Measurements from ENCODE around the gene CDCA7L.

The CDCA7L gene, protein sequence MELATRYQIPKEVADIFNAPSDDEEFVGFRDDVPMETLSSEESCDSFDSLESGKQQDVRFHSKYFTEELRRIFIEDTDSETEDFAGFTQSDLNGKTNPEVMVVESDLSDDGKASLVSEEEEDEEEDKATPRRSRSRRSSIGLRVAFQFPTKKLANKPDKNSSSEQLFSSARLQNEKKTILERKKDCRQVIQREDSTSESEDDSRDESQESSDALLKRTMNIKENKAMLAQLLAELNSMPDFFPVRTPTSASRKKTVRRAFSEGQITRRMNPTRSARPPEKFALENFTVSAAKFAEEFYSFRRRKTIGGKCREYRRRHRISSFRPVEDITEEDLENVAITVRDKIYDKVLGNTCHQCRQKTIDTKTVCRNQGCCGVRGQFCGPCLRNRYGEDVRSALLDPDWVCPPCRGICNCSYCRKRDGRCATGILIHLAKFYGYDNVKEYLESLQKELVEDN

GRCh38 chr7:21945454-21946221, at the start of gene CDCA7L:
Gene CDCA7L (minus strand): TSS chr7:21945899. CDS start chr7:21945804, 95 bp downstream.
- peak; percentile 43 to 68 (median 67) for DNase-seq (ENCODE audit: low read depth in 3 of 3)

- DNase-seq (ENCODE audit: low read depth in 3 of 3): no peak
These were observed 40.4 kb upstream of the CDCA7L start for GRCh38 chr7:21986096-21986495.

GRCh38 chr7:21984042-21984441, 38.3 kb upstream of the CDCA7L start:
- DNase-seq (ENCODE audit: low read depth in 3 of 3): no peak

DNA sequence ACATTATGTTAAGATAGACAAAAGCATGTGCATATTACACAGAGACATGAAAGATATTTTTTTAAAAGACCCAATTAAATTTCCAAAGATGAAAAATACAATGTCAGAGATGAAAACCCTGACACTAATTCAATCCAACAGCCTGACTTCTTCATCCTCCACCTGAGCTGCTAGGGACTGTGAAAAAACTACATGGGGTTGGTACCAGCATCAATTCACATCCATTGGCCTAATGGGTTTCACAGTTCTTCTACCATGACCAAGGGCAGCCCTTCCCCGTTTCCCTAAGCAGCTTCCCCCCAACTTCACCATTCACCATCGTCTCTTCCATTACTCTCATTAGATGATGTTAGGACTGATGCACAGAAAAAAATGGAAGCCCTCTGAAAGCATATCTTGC, 37.4 kb upstream of the CDCA7L start:
- no peak for DNase-seq (ENCODE audit: low read depth in 3 of 3)

DNA sequence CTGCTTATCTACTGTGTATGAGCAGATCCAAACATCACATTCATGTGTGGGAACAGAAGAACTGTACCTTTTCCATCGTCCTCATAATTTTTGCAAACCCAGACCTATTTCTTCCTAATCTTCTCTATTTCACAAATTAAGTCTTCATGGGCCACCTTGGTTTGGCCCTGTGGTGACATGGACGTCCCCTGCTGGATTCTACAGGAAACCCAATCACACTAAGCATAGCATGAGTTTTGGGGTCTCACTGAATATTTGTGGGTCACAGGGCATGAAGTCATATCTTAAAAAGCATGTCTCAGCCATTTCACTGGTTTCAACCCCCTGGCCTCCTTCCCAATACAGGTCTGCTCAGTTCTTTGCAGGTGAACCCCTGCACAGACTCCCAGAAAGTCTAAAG, 35.8 kb upstream of the CDCA7L start:
- DNase-seq (ENCODE audit: low read depth in 3 of 3): no peak

- no peak for DNase-seq (ENCODE audit: low read depth in 3 of 3)
These were observed 35.3 kb upstream of the CDCA7L start for GRCh38 chr7:21980926-21981500.

DNA sequence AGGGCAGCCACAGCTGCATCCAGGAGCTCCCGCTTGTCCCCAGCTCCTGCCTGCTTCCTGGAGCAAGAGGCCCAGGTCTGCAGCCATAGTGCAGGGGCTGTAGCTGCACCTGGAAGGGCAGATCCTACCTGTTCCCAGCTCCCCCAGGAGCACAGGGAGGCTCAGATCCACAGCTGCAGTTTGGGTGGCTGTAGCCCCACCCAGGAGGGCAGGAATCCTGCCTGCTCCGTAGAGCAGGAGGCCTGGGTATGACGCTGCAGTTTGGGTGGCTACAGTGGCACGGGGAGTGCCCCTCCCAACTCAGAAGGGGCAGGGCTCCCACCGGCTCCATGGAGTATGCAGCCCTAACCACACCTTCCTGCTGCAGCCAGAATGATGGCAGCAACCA, 26.7 kb upstream of the CDCA7L start:
- no peak for DNase-seq (ENCODE audit: low read depth in 3 of 3)

- DNase-seq (ENCODE audit: low read depth in 3 of 3): no peak
These were observed 26.2 kb upstream of the CDCA7L start for GRCh38 chr7:21971780-21972396.

GRCh38 chr7:21969822-21970221, 24.1 kb upstream of the CDCA7L start:
- DNase-seq (ENCODE audit: low read depth in 3 of 3): no peak

GRCh38 chr7:21967598-21968003, 21.9 kb upstream of the CDCA7L start:
- DNase-seq (ENCODE audit: low read depth in 3 of 3): no peak

DNA sequence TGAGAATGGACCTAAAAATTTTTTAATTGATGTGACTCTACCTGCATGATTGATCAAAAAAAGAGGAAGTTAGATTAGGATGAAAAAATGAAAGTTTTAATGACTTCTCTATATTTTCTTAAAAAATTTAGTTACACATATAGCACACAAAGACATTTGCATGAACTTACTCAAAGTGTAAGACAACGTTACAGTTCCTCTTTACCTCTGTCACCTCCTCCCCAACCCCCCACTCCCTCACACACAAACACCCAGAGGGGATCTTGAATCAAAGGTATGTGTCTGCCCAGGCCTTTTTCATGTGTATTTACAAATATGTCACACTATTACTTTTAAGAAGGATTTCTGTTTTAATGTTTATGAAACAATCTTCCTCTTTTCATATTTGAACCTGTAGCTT, 20.6 kb upstream of the CDCA7L start:
- no peak for DNase-seq (ENCODE audit: low read depth in 3 of 3)

GRCh38 chr7:21965291-21965690, 19.6 kb upstream of the CDCA7L start:
- no peak for DNase-seq (ENCODE audit: low read depth in 3 of 3)

GRCh38 chr7:21962677-21963076, 17.0 kb upstream of the CDCA7L start:
- DNase-seq (ENCODE audit: low read depth in 3 of 3): no peak

GRCh38 chr7:21960922-21961321, 15.2 kb upstream of the CDCA7L start:
- no peak for DNase-seq (ENCODE audit: low read depth in 3 of 3)

DNA sequence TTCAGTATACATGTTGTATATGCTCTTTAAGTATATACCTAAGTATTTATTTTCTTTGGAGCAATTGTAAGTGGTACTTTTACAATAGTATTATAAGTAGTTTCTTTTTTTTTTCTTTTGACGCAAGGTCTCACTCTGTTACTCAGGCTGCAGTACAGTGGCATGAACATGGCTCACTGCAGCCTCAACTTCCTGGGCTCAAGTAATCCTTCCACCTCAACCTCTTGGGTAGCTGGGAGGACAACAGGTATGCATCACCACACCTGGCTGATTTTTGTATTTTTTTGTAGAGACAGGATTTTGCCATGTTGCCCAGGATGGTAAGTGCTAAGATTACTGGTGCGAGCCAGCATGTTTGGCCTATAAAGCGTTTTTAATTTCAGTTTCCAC, 13.7 kb upstream of the CDCA7L start:
- DNase-seq (ENCODE audit: low read depth in 3 of 3): no peak

- DNase-seq (ENCODE audit: low read depth in 3 of 3): no peak
These were observed 8.1 kb upstream of the CDCA7L start for GRCh38 chr7:21953781-21954180.

GRCh38 chr7:21948887-21949540, 3.3 kb upstream of the CDCA7L start:
- DNase-seq (ENCODE audit: low read depth in 3 of 3): no peak

GRCh38 chr7:21948364-21948763, 2.7 kb upstream of the CDCA7L start:
- DNase-seq (ENCODE audit: low read depth in 3 of 3): no peak

DNA sequence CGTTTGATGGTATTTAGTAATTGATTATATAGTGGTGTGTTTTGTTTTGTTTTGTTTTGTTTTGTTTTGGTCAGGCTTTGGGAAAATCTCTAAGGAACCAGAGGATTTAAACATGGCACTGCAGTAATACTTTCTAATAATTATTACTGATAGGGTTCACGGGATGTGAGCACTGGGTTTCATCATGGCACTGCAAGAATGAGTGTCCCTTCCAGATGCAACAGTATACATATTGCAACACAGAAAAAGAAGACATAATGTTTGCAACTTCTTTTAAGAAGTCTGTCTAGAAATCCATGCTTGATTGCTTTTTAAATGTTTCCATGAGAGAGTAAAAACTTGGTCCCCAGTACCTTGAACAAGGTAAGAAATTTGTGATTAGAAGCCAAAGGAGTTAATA, 2.2 kb upstream of the CDCA7L start:
- DNase-seq (ENCODE audit: low read depth in 3 of 3): no peak

- no peak for DNase-seq (ENCODE audit: low read depth in 3 of 3)
These were observed 1.4 kb upstream of the CDCA7L start for GRCh38 chr7:21947056-21947455.

DNA sequence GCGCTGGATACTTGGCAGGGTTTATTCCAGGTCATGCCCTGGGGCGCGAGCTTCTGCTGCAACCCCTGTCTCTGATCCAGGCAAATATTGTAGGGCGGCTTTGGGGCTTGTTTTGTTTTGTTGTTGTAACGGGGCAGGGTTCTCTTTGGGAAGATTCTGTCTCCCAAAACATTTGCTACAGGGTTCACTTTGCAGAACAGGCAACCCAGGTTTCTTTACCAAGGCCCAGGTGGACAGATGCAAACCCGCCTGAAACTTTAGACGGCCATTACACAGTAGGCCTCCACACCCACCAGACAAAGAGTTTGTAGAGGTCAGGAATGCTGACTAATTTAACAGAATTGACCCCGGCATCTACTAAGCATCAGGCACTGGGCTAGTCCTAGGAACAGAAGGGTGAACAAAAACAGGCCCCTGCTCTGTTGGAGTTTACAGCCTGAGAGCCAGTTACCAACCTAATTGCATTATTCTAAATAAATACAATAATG, 567 bp upstream of the CDCA7L start:
- no peak for DNase-seq (ENCODE audit: low read depth in 3 of 3)
